Keratinocyte (primary cell): ENCODE results near the gene RNF8. TPM values are rescaled to one million over a fixed set of nuclear protein-coding genes. Genes with fewer than 3 reads are reported as not detected.

Experiments
- DNase-seq: peaks from one replicate; pipeline ENCODE4 v3.0.0-alpha.2; 2011; ENCODE audit warnings: low read depth, missing footprints, low spot score
- FAIRE-seq: peaks from 2 replicates; lab custom pipeline; 2011; peaks lifted over from hg19 to GRCh38; lab: Jason Lieb, UNC
- H2AFZ ChIP-seq: 2 replicates; pipeline ENCODE4 v1.6.0; 2012; ENCODE audit warnings: low read length, control low read depth, inconsistent platforms; ENCODE audit not compliant: control insufficient read depth
- H3K27ac ChIP-seq: 2 replicates; pipeline ENCODE4 v1.5.1; 2011; ENCODE audit warnings: low read length; ENCODE audit not compliant: control insufficient read depth, insufficient read depth
- H3K27me3 ChIP-seq: 3 replicates; pipeline ENCODE4 v1.6.0; 2011; ENCODE audit warnings: low read length; ENCODE audit not compliant: control insufficient read depth, insufficient read depth; ENCODE audit errors: extremely low read depth
- H3K36me3 ChIP-seq, 2 experiments: 2 replicates in 1 of 2; 3 replicates in 1 of 2; pipeline ENCODE4 v1.5.1; 2011; ENCODE audit warnings: low read length in 2 of 2, mild to moderate bottlenecking in 1 of 2; ENCODE audit not compliant: control insufficient read depth in 2 of 2, insufficient read depth in 2 of 2; ENCODE audit errors: extremely low read depth in 1 of 2
- H3K4me1 ChIP-seq: 3 replicates; pipeline ENCODE4 v1.5.1; 2011; ENCODE audit warnings: low read length; ENCODE audit not compliant: control insufficient read depth, insufficient read depth; ENCODE audit errors: extremely low read depth
- H3K4me2 ChIP-seq: 3 replicates; pipeline ENCODE4 v1.6.0; 2011; ENCODE audit warnings: low read depth, low read length; ENCODE audit not compliant: control insufficient read depth, insufficient read depth; ENCODE audit errors: extremely low read depth
- H3K4me3 ChIP-seq, 3 experiments: fragments of 200-600 bp in 1 of 3; sonication (generic) in 1 of 3; 2 replicates in 2 of 3; 3 replicates in 1 of 3; pipeline ENCODE4 v1.5.1; 2011 to 2016; ENCODE audit warnings: low read length in 3 of 3, mild to moderate bottlenecking in 3 of 3, control low read depth in 2 of 3, inconsistent platforms in 1 of 3, low read depth in 1 of 3, mixed read lengths in 1 of 3, mixed run types in 1 of 3, moderate library complexity in 1 of 3; ENCODE audit not compliant: control insufficient read depth in 2 of 3, insufficient read depth in 2 of 3; ENCODE audit errors: extremely low read depth in 1 of 3
- H3K79me2 ChIP-seq: 2 replicates; pipeline ENCODE4 v1.6.0; 2012; ENCODE audit warnings: low read length; ENCODE audit not compliant: control insufficient read depth, insufficient read depth
- H3K9ac ChIP-seq: 3 replicates; pipeline ENCODE4 v1.6.0; 2011; ENCODE audit warnings: low read length; ENCODE audit not compliant: control insufficient read depth, insufficient read depth; ENCODE audit errors: extremely low read depth
- H3K9me1 ChIP-seq: 3 replicates; pipeline ENCODE4 v1.6.0; 2011; ENCODE audit warnings: low read length; ENCODE audit not compliant: control insufficient read depth, insufficient read depth; ENCODE audit errors: extremely low read depth
- H3K9me3 ChIP-seq: 2 replicates; pipeline ENCODE4 v1.5.1; 2012; ENCODE audit warnings: low read depth, low read length; ENCODE audit not compliant: control insufficient read depth
- H4K20me1 ChIP-seq: 3 replicates; pipeline ENCODE4 v1.6.0; 2011; ENCODE audit warnings: low read length; ENCODE audit not compliant: control insufficient read depth, insufficient read depth; ENCODE audit errors: extremely low read depth
- CTCF ChIP-seq, 3 experiments: IDR thresholded peaks in 1 of 3; conservative IDR thresholded peaks in 1 of 3; optimal IDR thresholded peaks in 1 of 3; 2 replicates in 2 of 3; 3 replicates in 1 of 3; pipeline versions ENCODE3 to v1.5.1; 2011; ENCODE audit warnings: low read length in 3 of 3, mild to moderate bottlenecking in 3 of 3, moderate library complexity in 2 of 3, control low read depth in 1 of 3, inconsistent platforms in 1 of 3; ENCODE audit not compliant: insufficient read depth in 2 of 3; ENCODE audit errors: extremely low read depth in 1 of 3
- EZH2 ChIP-seq: IDR thresholded peaks from one replicate; pipeline ENCODE4 v1.6.1; 2012; ENCODE audit warnings: inconsistent platforms, mild to moderate bottlenecking, low read length, moderate library complexity
- dilution Hi-C: fragments of 300-500 bp; cut with MboI; formaldehyde crosslinking; loops from one replicate; pipeline ENCODE4 v1.7.0; 2020; ENCODE audit warnings: low sequenced_read_pairs; ENCODE audit not compliant: extremely low pct_ligation_motif_present
- polyA plus RNA-seq, 5 experiments: library from polyadenylated mRNA; depleted of rRNA in 3 of 5; stranded (reverse) in 3 of 5; stranded (forward) in 1 of 5; unstranded in 1 of 5; fragments of >200 nt; gene quantifications; 1 replicate in 1 of 5; 2 replicates in 3 of 5; 3 replicates in 1 of 5; pipeline versions ENCODE4 v1.2.1 to v1.2.3, GENCODE V29; 2011 to 2012; ENCODE audit warnings: missing spikeins in 2 of 5, low read depth in 1 of 5, low replicate concordance in 1 of 5

The RNF8 gene
- polyA plus RNA-seq, 1 donor (not counting 4 experiments of a cell fraction or from before 2014, with no cell fraction given), result 34.5 TPM

GRCh38 chr6:37393381-37393929, 39.7 kb downstream of the RNF8 start:
- no peak overlapping the region for H2AFZ ChIP-seq
- no peaks in the 10 kb centered on the region for H3K79me2 ChIP-seq
- dilution Hi-C loops, result no loop called here
- no peaks in the 10 kb centered on the region for H3K27me3 ChIP-seq
- H3K36me3 ChIP-seq, result peaks cover 6 to 19% of the 10 kb centered on the region in 2 experiments
- no peak overlapping the region for H3K4me3 ChIP-seq
- FAIRE-seq (no peak), DNase-seq (no peak)
- H3K9me3 ChIP-seq, result no peaks in the 10 kb centered on the region
- H4K20me1 ChIP-seq, result no peaks in the 10 kb centered on the region
- H3K4me2 ChIP-seq, result no peak overlapping the region
- H3K27ac ChIP-seq, result no peak overlapping the region
- H3K4me1 ChIP-seq, result no peaks in the 10 kb centered on the region
- H3K9ac ChIP-seq, result no peak overlapping the region
- TF ChIP-seq EZH2, result no peak
- TF ChIP-seq CTCF (optimal IDR thresholded peaks at IDR 0.05 in 1 of 3, IDR thresholded peaks at IDR 0.05 in 1 of 3, conservative IDR thresholded peaks at IDR 0.05 in 1 of 3; ENCODE audit: extremely low read depth in 1 of 3, insufficient read depth in 2 of 3, low read length in 3 of 3), result no peak
- H3K9me1 ChIP-seq, result no peaks in the 10 kb centered on the region

- Histone ChIP-seq H3K4me1 (no peaks in the 10 kb centered on the region), H4K20me1 (no peaks in the 10 kb centered on the region), H3K79me2 (no peaks in the 10 kb centered on the region), H3K9me1 (no peaks in the 10 kb centered on the region), H3K36me3 (peaks cover 1 to 5% of the 10 kb centered on the region in 2 experiments), H3K9me3 (no peaks in the 10 kb centered on the region), H3K9ac (no peak overlapping the region), H2AFZ (no peak overlapping the region), H3K27ac (no peak overlapping the region), H3K4me2 (no peak overlapping the region), H3K27me3 (no peaks in the 10 kb centered on the region), H3K4me3 (no peak overlapping the region)
- DNase-seq (no peak), FAIRE-seq (no peak)
- dilution Hi-C loops, result no loop called here
- no peak for TF ChIP-seq EZH2
- TF ChIP-seq CTCF (optimal IDR thresholded peaks at IDR 0.05 in 1 of 3, IDR thresholded peaks at IDR 0.05 in 1 of 3, conservative IDR thresholded peaks at IDR 0.05 in 1 of 3; ENCODE audit: extremely low read depth in 1 of 3, insufficient read depth in 2 of 3, low read length in 3 of 3), result no peak
Measured at GRCh38 chr6:37396571-37397180, 42.9 kb downstream of the RNF8 start.
